PFSK-1 (cell line): ENCODE measurements around the gene INPP5F.

Experiments used
- FOXP2 ChIP-seq: optimal IDR thresholded peaks from 2 replicates; pipeline ENCODE3; 2011; ENCODE audit warnings: borderline replicate concordance, control low read depth, inconsistent platforms; ENCODE audit not compliant: insufficient read depth; ENCODE audit errors: extremely low read length, extremely low read depth
- POLR2AphosphoS5 ChIP-seq: IDR thresholded peaks from 2 replicates; pipeline ENCODE4 v1.6.1; 2012; ENCODE audit warnings: low read depth, mild to moderate bottlenecking, control low read depth, low read length, moderate library complexity
- REST ChIP-seq, 2 experiments: IDR thresholded peaks; 2 replicates each; pipeline versions ENCODE4 v1.6.1 to v1.8.0; 2011 to 2012; ENCODE audit warnings: low read depth in 2 of 2, low read length in 2 of 2, control low read depth in 1 of 2, inconsistent platforms in 1 of 2, mild to moderate bottlenecking in 1 of 2, moderate library complexity in 1 of 2; ENCODE audit not compliant: insufficient read depth in 1 of 2
- SIN3A ChIP-seq: IDR thresholded peaks from 2 replicates; pipeline ENCODE4 v1.6.1; 2012; ENCODE audit warnings: mild to moderate bottlenecking, low read length, moderate library complexity, borderline replicate concordance; ENCODE audit not compliant: insufficient read depth
- TAF1 ChIP-seq: IDR thresholded peaks from 2 replicates; pipeline ENCODE4 v1.6.1; 2012; ENCODE audit warnings: low read length, control low read depth, borderline replicate concordance; ENCODE audit not compliant: insufficient read depth

INPP5F gene

DNA sequence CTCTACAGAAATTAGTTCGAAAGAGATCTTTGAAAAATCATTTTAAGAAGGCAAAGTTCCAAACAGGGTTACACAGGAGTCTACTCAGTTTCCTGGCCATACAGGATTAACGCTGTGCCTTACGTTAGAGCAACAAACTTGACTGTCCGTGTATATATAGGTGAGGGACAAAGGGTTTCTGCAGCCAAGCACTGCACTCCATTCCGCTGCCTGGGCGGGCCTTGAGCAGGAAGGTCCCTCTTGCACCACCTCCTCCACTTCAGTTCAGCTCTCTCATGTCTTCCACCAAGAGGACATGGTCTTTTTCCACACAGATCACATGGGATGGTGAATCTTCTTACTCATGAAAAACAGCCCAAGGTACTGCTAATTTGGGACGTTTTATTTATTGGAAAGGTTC is 103.6 kb downstream of the INPP5F start:
- no peak for TF ChIP-seq TAF1
- no peak for TF ChIP-seq FOXP2
- no peak for TF ChIP-seq SIN3A
- TF ChIP-seq POLR2AphosphoS5: no peak
- no peak for TF ChIP-seq REST (IDR thresholded peaks at IDR 0.05; ENCODE audit: insufficient read depth in 1 of 2, low read depth in 2 of 2, low read length in 2 of 2)

GRCh38 chr10:119830851-119831250 is 105.0 kb downstream of the INPP5F start:
- TF ChIP-seq POLR2AphosphoS5: no peak
- TF ChIP-seq FOXP2: no peak
- TF ChIP-seq TAF1: no peak
- TF ChIP-seq REST (IDR thresholded peaks at IDR 0.05; ENCODE audit: insufficient read depth in 1 of 2, low read depth in 2 of 2, low read length in 2 of 2): no peak
- TF ChIP-seq SIN3A: no peak

DNA sequence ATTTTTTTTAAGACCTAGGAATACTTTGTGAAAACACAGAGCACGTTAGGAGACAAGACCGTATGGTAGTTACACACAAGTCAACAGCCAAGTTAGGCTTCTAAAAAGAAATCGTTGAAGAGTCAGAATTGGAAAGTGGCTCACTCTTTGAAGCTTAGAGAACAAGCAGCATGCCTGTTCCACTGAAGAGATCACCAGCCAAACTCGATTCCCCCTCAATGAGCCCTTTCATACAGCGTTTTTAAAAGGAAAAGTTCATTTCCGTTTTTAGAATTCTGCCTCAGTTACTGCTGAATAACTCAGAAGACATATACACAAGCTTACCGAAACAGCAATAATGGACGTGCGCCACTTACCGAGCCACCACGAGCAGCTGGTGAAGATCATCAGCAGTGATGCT is 105.8 kb downstream of the INPP5F start:
- no peak for TF ChIP-seq SIN3A
- no peak for TF ChIP-seq POLR2AphosphoS5
- no peak for TF ChIP-seq TAF1
- no peak for TF ChIP-seq FOXP2
- no peak for TF ChIP-seq REST (IDR thresholded peaks at IDR 0.05; ENCODE audit: insufficient read depth in 1 of 2, low read depth in 2 of 2, low read length in 2 of 2)

- no peak for TF ChIP-seq TAF1
- TF ChIP-seq FOXP2: no peak
Observed at GRCh38 chr10:119832951-119833350, 107.1 kb downstream of the INPP5F start.

DNA sequence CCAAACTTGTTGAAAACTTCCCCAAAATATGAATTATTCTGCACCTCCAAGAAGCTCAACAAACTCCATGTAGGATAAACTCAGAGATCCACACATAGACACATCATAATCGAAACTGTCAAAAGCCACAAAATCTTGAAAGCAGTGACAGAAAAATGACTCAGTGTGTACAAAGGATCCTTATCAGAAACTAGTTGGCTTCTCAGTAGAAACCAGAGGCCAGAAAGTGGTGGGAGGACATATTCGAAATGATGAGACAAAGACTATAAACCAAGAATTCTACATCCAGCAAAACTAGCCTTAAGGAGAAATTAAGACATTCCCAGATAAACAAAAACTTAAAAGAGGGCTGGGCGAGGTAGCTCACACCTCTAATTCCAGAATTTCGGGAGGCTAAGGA is 108.3 kb downstream of the INPP5F start:
- TF ChIP-seq REST (IDR thresholded peaks at IDR 0.05; ENCODE audit: insufficient read depth in 1 of 2, low read depth in 2 of 2, low read length in 2 of 2): no peak
- no peak for TF ChIP-seq TAF1

GRCh38 chr10:119845656-119846055 is 119.8 kb downstream of the INPP5F start:
- TF ChIP-seq REST (IDR thresholded peaks at IDR 0.05; ENCODE audit: insufficient read depth in 1 of 2, low read depth in 2 of 2, low read length in 2 of 2): no peak
- TF ChIP-seq FOXP2: no peak
- TF ChIP-seq TAF1: no peak
- no peak for TF ChIP-seq SIN3A
- TF ChIP-seq POLR2AphosphoS5: no peak
